GM18867 (cell line): ENCODE results near the gene PCSK6.
A peak's percentile ranks its signal among the peaks of the same experiment; 100 is the strongest.
"Not testable (repeated sequence)": the region's sequence is repeated elsewhere in the genome, so short reads cannot be mapped to it uniquely, and the experiment has no call there.

Experiments used
- ATAC-seq: cut with Tn5 transposase; IDR thresholded peaks from one replicate; pipeline ENCODE4 v1.9.1; 2021; ENCODE audit warnings: mild to moderate bottlenecking, moderate library complexity; ENCODE audit not compliant: unreplicated experiment

The PCSK6 gene

GRCh38 chr15:101287342-101287741 is 202.2 kb downstream of the PCSK6 start:
- not testable (repeated sequence) for ATAC-seq

- no peak for ATAC-seq
Observed at GRCh38 chr15:101286471-101287114, 202.9 kb downstream of the PCSK6 start.

GRCh38 chr15:101283931-101284330 is 205.6 kb downstream of the PCSK6 start:
- ATAC-seq, result no peak

- ATAC-seq, result no peak
Observed at GRCh38 chr15:101280007-101280406, 209.5 kb downstream of the PCSK6 start.

GRCh38 chr15:101277943-101278564 is 211.5 kb downstream of the PCSK6 start:
- ATAC-seq, result no peak

- peak; percentile 87 for ATAC-seq
Observed at GRCh38 chr15:101277038-101277822, 212.3 kb downstream of the PCSK6 start, which contains the start of gene SELENOS. TSS of gene SELENOS (minus strand) at chr15:101277485. CDS start at chr15:101277417, 68 bp downstream.

- ATAC-seq, result peak; percentile 48
Observed at GRCh38 chr15:101276501-101277037, 212.9 kb downstream of the PCSK6 start.

GRCh38 chr15:101275018-101275417 is 214.5 kb downstream of the PCSK6 start:
- peak; percentile 40 for ATAC-seq

GRCh38 chr15:101273534-101273933 is 216.0 kb downstream of the PCSK6 start:
- no peak for ATAC-seq

- no peak for ATAC-seq
Observed at GRCh38 chr15:101272584-101272983, 216.9 kb downstream of the PCSK6 start.

GRCh38 chr15:101269479-101270223 is 219.9 kb downstream of the PCSK6 start:
- ATAC-seq, result no peak

- ATAC-seq, result no peak
Observed at GRCh38 chr15:101267320-101268104, 222.0 kb downstream of the PCSK6 start.

- ATAC-seq, result no peak
Observed at GRCh38 chr15:101266787-101267186, 222.7 kb downstream of the PCSK6 start.

- ATAC-seq, result no peak
Observed at GRCh38 chr15:101266034-101266433, 223.5 kb downstream of the PCSK6 start.

GRCh38 chr15:101264911-101265641 is 224.4 kb downstream of the PCSK6 start:
- no peak for ATAC-seq

GRCh38 chr15:101264011-101264410 is 225.5 kb downstream of the PCSK6 start:
- ATAC-seq, result no peak

- ATAC-seq, result no peak
Observed at GRCh38 chr15:101262551-101262950, 227.0 kb downstream of the PCSK6 start.

GRCh38 chr15:101258238-101259144 is 231.0 kb downstream of the PCSK6 start:
- peak; percentile 57 for ATAC-seq
